GM19023 (cell line): Measurements from ENCODE around the gene ACKR3.

Experiments
- ATAC-seq: cut with Tn5 transposase; IDR thresholded peaks from one replicate; pipeline ENCODE4 v1.9.1; 2021; ENCODE audit warnings: mild to moderate bottlenecking, moderate library complexity; ENCODE audit not compliant: unreplicated experiment

The ACKR3 gene

GRCh38 chr2:236568068-236568921, 1.3 kb upstream of the ACKR3 start:
- ATAC-seq = peak; percentile 45

GRCh38 chr2:236568922-236569572, 578 bp upstream of the ACKR3 start:
- no peak for ATAC-seq

DNA sequence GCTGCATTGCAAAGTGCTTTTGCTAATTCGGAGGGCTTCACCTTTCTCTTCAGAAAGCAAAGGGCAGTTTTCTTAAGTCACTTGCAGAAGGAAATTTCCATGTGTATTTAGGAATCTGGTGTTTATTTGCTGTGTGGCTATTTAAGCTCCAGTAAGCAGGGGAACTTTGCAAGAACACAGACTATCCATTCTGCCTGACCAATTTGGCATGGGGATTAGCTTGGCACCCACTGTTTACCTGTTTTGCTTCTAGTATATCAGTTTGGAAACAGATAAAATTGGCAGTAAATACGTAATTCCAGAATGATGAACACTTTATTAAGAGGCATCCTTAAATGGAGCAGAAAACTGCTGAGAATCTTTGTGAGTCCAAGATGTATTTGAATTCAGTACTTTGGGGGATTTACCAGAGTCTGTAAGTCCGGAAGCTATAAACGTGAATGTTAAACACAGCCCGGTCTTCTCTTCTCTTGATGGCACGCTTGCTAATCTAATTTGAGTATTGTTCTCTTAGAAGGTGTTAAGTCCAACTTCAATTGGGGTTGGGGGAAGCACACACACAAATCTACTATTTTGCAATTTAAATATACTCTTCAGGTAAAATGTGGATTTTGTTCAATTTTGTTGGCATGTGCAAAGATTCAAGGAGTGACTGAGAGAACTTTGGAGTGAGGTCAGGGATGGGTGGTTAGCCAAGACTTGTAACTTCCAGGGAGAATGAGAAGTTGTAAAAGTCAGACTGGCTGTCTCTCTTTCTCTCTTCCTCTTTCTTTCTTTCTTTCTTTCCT, 650 bp downstream of the ACKR3 start:
- no peak for ATAC-seq

DNA sequence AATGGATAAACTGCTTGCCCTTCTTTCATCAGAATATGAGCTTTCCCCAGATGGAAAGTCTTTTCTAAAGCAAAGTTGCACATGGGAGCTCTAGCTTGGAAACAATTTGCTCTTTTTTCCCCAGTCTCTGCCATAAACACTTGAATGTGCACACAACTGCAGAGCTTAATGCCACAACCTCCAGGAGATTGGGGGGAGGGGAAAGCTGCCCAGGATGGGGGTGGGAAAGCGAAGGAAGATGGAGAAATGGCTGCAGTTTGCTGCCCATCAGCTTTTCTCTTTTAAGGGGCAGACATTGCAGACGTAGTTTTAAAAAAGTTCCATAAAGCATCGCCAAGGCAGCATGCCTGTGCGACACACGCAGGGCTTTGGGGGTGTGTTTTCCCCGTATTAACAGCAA, 1.5 kb downstream of the ACKR3 start:
- ATAC-seq = no peak

GRCh38 chr2:236572482-236572881, 2.9 kb downstream of the ACKR3 start:
- ATAC-seq = no peak

DNA sequence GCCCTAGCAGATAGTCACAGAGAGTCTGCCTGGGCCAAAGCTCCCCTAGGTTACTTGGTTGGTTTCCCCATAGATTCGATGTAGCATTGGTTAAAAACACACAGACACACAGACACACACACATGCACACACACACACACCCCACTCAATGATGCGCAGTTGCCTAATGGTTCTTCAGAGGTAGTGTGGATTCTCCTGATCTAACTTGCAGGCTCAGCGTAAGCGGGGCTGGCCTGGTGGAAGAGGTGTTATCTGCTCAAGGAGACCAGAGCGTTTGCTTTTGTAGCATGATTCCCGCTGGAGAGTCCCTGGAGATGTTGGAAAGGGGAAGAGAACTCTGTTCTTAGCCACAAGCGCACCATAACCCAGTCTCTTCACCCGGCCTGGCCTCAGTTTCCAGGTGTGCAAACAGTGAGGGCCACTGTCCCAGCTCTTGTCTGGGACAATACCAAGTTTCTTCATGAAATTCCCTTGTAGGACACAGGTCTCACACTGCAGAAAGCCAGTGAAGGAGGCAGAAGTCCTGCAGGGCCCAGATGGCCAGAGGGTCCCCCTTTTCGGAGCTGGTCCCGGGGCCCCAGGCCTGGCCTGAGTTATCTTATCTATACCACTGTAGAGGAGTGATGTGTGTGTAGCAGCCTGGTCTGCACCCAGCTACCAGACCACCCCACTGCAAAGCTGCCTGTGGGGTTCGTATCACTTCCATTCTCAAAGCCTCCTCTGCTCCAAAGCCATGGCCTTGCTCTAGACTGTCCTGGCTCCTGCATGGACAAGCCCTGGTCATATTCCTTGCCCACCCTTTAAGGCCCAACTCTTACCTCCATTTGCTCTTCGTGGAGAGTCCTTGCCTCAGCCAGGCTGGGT, 3.7 kb downstream of the ACKR3 start:
- ATAC-seq = no peak

DNA sequence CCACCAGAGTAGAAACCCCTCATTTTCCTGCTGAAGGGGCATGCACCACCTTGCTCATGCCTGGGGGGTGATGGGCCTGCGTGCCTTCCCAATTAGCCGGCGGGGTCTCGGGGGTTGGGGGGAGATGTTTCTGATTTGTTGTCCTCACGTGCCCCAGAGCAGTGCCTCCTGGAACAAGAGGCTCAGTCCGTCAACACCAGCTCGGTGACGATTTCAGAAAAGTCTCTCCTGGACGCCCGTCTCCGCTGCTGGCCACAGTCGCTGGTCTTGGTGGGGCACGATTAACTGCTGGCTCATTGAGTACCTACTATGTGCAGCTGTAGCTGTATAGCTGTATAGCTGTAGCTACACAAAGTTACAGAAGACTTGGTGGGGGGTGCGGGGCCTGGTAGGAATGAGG, 4.4 kb downstream of the ACKR3 start:
- no peak for ATAC-seq

- no peak for ATAC-seq
Observed at GRCh38 chr2:236574424-236575145, 5.0 kb downstream of the ACKR3 start.

DNA sequence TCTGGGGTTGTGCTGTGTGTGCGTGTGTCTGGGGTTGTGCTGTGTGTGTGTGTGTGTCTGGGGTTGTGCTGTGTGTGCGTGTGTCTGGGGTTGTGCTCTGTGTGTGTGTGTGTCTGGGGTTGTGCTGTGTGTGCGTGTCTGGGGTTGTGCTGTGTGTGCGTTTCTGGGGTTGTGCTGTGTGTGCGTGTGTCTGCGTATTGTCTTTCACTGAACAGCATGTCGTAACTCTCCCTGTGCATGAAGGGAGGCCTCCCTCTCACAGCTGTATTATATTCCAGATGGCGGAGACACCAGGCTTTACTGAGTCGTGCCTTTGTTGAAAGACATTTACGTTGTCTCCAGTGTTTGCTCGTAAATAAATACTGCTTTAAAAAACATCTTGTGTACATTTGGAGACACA, 5.9 kb downstream of the ACKR3 start:
- no peak for ATAC-seq

DNA sequence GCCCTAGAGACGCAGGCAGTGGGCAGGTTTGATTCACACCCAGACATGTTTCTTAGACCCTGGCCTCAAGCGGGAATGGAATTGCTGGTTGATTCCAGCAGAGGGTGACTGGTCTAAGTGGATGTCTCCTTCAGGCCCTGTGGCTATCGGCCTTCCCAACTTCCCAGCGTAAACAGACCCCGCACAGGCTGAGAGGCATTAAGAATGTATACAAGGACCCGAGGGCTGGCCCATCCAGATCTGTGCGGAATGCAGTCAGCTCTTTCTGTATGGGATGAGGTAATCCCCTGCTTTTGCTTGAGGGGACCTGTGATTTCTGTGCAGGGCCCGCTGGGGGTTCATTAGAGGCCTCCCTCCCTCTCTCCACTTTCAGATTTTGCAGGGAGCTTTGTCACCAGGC, 6.5 kb downstream of the ACKR3 start:
- no peak for ATAC-seq

GRCh38 chr2:236576953-236577352, 7.3 kb downstream of the ACKR3 start:
- no peak for ATAC-seq

GRCh38 chr2:236577481-236578410, 8.1 kb downstream of the ACKR3 start:
- no peak for ATAC-seq

DNA sequence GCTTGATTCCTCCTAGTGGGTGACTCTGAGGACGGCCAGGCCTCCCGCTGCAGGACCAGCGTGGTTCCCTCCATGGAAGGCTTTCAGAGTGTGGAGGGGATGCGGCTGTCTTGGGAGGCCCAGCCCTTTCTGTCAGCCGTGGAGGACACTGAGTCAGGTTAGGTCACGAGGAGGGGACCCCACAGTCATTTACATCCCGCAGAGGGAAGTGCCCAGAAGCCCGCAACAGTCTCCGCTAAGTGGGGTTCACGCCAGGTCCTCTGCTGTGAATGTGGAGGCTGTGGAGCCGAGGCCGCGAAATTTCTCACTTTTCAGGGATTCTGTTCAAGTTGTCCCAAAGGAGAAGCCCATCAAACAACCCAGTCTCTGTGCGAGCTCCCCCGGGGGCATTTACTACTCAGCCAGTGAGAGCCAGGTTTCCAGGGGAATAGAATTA, 8.8 kb downstream of the ACKR3 start:
- ATAC-seq = no peak

DNA sequence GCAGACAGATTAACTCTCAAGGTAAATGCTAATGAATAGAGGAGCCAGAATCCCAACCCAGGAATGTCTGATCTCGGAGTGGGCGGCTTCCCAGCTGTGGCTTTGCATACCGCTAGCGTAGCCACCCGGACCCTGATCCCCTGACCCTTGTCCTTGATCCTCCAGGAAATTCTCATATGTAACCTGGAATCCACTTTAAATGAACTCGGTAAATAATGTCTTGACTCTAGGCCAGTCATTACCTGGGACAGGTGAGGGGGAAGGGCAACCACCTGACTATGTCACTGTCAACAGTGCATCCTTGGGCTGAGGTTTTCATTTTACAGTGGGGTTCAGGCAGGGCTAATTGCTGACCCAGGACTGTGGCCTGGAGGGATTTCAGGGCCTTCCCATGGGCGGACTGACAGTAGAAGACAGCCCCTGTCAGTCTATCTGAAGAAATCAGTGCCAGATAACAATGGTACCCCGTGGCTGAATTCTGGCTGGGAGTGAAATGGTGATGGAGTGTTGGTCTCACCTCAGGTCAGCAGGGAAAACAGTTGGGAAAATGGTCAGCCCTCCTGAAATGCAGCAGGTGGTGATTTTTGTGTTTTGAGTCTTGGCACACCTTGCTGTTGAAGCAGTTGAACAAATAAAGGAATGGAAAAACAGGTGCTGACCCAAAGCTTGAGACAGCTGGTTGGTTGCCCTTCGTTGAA, 9.6 kb downstream of the ACKR3 start:
- ATAC-seq = no peak

GRCh38 chr2:236579746-236580315, 10.2 kb downstream of the ACKR3 start:
- no peak for ATAC-seq

- no peak for ATAC-seq
Observed at GRCh38 chr2:236580746-236581355, 11.2 kb downstream of the ACKR3 start.

DNA sequence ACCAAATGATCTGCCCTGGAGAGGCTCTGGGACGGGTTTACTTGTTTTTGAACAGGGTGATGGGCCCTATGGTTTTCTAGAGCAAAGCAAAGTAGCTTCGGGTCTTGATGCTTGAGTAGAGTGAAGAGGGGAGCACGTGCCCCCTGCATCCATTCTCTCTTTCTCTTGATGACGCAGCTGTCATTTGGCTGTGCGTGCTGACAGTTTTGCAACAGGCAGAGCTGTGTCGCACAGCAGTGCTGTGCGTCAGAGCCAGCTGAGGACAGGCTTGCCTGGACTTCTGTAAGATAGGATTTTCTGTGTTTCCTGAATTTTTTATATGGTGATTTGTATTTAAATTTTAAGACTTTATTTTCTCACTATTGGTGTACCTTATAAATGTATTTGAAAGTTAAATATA, 11.9 kb downstream of the ACKR3 start:
- no peak for ATAC-seq

DNA sequence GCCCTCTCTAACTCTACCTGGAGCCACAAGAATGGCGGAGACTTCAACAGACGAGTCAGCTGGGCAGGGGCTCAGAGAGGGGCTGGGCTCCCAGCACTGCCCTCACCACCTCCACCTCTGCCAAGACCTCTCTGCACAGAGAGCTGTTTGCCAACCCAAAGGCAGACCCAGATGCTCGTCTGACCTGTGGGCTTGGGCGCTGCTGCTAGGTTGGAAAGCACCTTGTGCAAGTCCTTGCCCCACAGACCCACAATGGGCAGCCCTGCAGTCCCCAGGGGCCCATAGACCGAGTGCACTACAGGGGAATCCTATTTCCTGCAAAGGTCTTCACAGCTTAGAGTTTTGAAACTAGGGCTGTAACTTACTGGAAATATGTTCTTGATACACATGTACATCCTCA, 13.3 kb downstream of the ACKR3 start:
- no peak for ATAC-seq
